GM21423 (cell line): Measurements from ENCODE around the gene SFT2D1.

ENCODE experiments used
- ATAC-seq: cut with Tn5 transposase; IDR thresholded peaks from one replicate; pipeline ENCODE4 v1.9.1; 2021; ENCODE audit warnings: mild to moderate bottlenecking, moderate library complexity; ENCODE audit not compliant: unreplicated experiment

Gene SFT2D1

DNA sequence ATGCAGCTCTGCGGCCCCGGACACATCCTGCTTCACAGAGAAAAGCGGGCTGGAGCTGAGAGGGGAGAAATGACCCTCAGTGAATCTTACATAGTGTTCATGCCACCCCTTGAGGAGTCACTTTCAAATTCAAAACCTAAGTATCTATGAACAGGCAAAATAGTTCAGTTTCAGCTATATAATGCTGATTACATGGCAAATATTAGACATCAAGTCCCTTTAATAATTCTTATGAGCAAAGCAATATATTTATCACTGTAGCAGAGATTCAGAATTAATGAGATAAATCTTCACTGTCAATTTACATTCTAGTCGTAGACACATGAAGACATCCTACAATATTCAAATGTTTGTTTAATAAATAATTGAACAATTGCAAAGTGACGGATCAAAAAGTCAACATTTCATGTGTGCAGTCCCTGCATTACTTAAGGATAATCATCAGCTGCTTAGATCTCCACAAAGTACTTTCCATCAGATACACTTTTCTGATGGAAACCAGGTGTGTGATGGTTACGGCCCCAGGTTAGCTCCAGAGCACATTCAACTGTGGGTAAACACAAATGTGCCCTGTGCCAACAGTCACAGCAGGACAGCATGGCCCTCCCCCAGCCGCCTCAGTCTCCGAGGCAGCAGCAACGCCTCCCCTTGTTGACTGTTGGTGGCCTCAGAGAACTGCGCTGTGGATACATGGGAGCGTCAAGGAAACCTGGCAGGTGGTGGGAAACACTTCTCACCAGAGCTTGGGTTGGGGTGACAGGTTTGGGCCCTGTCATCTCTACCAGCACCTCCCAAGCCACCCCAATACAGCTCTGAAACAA lies 33.4 kb downstream of the SFT2D1 start:
- no peak for ATAC-seq

DNA sequence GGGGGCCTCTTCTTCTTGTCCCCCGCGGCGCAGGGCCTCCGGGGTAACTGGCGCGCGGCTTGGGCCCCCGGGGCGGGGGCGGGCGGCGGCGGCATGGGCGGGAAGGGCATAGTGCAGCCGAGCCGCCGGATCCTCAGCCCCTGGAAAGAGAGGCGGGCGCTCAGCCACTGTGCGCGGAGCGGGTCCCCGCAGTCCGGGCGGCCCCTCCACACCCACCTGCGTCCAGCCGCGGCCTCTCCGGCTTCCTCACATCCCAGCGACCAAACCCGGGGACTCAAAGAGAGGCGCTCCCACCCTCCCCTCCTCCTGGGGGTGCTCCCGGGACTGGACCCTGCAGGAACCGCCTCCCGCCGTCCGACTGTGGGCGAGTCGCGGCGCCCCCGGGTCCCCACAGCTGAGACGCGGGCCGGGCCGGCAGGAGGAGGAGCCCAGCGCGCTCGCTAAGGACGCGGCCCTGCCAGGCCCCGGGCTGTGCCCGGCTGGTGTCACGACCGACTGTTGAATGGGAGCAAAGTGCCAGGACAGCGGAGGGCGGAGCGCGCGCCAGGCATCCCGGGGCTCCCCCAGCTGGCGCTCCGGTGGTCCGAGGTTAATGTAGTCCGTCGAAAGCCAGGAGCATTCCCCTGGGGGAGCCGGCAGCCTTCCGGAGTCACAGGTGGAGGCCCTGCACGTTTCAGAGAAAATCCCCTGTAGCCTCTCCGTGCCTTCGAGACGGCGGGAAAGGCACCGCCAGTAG lies 34.1 kb downstream of the SFT2D1 start, which contains the start of gene PRR18:
Gene PRR18, minus strand, starts transcription at position 360 of the 736 bp plus-strand sequence. Its CDS starts 250 bp downstream, at position 110.
- peak; percentile 40 for ATAC-seq

DNA sequence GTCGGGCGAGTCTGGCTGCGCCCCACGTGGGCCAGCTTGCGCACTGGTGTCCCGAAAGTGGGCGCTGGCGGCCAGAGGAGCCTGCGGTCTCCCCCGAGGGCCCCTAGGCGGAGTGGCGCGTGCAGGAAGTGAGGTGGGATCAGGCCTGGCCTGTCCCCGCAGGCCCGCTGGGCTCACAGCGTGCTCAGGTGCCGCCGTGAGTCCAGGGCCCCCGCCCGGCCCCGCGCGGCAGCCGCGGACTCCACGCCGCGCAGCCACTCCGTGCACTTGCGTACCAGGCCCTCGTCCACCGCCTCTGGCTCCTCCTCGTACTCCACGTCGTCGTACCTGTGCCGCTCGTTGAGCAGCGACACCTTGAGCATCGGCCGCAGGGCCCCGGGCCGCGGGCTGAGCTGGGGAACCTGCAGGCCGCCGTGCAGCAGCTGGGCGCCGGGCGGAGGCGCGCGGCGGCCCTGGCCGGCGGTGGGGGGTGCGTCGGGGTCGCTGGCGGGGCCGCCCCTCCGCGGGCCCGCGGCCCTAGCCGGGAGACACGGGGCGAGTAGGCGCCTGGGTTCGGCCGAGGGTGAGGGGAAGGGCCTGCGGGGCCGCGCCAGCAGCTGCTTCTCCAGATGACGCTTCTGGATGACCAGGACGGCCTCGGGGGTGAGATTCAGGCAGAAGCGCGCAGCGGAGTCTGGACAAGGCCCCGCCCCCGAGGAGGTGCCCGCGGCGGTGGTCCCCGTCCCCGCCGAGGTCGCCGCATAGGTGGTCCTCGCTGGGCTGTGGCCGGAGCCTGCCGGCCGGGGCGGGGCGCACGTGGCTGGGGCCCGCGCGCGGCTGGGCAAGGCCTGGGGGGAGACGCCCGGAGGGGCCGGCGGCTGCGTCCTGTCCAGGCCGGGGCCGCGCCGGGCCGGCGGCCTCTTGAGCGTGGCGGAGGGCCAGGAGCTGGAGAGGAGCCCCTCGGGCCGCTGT lies 35.0 kb downstream of the SFT2D1 start:
- ATAC-seq, result peak; percentile 27

DNA sequence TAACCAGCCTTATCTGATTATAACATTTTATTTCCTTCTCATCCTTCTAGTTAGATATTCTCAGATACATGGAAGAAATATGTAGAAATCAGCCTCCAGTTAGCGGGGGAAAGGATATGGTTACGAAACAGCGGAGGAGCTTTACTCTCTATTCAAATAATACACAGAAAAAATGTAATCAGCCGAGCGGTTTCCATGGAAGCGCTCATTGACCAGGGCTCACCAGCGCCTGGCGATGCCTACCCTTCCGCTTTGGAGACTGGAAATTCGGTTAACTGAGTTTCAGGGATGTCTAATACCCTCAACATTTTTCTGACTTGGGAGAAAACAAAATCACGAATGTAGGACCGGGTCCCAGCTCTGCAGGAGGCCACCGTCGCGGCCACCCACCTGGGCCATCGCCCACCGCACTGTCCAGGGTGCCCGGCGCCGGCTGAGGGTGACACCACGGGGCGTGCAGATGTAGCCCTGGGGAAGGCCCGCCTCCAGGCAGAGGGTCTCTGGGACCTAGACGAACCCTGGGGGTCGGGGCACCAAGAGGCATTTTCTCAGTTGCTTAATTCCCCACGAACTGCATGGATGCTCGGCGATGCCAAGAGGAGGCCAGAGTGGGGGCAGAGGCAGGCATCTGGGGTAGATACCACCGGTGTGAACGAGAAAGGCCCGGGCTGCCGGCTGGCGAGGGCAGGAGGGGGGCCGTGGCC lies 35.8 kb downstream of the SFT2D1 start:
- ATAC-seq, result no peak

DNA sequence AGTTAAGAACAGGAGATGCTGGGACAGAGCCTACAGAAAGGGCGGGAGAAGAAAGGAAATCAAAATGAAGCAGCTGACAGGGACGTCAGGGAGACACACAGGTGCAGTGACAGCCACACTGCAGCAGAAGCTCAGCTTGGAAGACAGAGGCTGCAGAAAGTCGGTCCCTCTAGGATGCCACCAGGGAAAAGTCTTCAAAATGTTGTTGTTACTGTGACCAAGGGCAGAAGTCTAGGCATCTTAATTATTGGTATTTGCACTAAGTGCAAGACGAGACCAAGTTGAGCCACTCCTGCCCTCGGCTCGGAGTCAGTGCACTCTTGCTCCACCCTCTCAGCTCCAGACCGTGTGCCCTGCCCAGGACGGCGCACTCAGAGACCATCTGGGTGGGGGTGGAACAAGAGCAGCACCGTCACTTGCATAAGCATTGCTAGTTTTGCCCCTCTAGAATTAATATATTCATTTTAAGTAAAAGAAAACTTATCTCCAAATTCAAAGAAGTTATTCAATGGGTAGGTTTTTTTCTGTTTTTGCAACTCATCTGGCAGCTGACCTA lies 36.7 kb downstream of the SFT2D1 start:
- no peak for ATAC-seq

DNA sequence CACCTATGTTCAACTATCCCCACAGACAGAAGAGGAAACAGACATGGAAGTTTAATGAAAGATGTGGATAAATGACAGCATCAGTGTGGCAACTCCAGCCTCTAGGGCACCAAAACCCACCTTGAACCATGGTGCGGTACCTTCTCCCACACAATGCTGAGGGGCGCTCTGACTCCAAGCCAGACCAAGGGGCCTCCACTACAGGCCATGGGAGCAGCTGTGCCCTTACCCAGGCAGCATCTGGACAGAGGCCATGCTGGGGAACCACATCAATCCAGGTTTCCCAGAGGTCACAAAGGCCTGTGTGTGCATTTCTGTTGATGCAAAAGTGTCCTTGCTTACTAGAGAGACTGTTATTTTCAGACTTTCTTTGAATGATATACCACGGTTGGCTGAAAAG lies 38.2 kb downstream of the SFT2D1 start:
- no peak for ATAC-seq

DNA sequence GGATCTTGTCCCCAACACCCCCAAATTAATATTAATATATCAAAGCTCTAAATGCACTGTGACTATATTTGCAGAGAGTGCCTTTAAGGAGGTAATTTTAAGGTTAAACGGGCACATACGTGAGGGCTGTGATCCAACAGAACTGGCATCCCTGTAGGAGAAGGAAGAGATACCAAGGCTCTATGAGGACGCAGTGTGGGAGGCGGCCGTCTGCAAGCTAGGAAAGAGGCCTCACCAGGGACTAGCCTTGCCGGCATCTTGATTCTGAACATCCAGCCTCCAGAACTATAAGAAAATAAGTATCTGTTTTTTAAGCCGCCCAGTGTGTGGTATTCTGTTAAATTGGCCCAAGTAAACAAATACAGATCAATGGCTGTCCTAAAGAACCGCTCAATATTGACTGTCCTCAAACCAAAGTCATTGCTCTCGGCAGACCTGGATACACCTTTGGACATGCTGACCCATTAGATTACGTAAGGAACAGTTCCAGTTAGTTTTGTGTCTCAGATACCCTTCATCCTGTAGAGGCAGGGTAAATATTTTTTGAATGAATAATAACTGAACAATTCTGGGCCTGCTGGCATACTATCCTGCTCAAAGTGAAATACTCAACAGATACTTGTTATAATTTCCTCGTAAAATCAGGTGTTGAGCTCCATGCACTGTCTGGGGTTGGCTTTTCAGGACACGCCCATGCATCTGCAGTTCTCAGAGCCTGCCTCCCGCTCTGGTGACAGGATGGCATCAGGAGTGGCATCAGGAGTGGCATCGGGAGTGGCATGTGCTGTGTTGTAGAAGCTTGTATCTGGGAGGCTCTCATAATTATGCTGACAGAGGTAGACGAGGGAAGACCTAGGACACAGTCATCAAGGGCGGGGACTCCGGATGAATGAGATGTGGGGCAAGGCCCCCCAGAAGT lies 40.5 kb downstream of the SFT2D1 start:
- no peak for ATAC-seq

DNA sequence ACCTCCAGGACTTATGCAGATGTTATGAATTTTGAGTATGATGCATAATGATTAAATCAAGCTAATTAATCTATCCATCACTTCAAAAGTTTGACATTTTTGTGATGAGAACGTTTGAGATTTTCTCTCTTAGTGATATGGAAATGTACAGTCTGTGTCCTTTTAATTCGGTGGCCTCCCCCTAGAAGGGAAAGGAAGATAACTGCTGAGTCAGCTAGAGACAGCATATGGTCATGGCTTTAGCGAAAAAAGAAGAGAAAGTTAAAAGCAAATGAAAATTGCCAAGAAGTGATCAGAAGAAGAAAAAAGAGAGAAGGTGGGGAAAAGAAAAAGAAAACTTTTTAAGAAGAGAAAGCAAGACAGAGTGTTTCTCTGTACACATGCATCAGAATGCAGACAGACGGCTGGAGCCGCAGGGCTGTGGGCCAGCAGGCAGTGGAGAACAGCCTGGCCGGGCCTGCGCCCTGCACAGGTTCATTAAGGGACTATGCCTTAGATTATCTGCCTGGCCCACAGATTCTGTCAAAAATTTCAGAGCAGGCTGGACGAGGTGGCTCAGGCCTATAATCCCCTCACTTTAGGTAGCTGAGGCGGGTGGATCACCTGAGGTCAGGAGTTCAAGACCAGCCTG lies 41.9 kb downstream of the SFT2D1 start:
- no peak for ATAC-seq

DNA sequence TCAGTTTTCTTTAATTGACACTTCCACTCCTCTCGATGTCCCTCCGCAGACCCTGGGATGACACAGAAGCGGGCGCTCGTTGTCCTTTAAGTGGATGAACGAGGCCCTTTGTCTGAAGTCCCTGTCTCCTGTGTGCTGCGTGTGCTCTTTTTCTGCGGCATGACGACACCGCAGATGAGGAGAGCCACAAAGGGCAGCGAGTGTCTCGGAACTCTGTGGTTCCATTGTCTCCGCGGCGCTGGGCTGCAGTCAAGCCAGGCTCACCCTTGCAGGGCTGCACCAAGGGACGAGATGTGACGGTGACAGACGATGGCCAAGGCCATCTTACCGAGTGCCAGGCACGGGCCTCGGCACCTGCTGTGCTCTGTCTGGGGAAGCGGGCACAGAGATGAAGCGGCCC lies 44.7 kb downstream of the SFT2D1 start:
- no peak for ATAC-seq

DNA sequence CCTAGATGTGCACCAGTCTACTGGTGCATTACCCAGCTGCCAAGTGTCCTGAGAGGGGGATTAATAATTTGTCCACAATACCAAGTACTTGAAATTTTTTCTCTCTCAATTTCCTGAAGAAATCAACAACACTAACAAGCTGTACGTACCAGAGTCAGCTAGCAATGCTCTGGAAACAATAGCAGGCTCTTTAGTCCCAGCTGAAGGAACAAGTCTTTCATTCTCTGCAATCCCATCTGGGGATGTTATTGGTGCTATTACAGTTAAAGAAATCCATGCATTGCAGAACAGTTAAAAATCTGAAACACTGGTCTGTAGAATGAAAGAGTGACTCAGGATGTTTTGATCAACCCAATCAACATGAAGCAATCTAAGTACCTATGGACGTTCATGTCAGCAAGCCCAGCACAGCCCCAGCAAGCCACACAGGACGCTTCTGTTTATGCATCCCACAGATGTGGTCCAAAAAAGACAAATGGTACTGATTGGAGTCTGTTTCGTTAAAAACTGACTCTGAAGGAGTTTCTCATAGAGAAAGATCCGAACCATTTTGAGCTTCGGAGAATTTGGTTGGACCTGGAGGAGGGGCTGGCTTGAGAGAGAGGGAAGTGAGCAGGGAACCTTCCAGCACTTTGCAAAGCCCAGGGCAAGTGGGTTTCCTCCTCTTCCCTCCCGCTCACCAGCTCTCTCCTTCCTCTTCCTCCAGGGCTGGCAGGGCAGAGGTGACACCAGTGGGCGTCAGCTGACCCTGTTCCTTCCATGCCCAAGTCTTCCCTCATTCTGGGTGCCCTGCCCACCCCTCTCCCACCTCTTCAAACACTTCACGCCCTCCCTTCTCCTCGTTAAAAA lies 46.1 kb downstream of the SFT2D1 start:
- ATAC-seq, result no peak

DNA sequence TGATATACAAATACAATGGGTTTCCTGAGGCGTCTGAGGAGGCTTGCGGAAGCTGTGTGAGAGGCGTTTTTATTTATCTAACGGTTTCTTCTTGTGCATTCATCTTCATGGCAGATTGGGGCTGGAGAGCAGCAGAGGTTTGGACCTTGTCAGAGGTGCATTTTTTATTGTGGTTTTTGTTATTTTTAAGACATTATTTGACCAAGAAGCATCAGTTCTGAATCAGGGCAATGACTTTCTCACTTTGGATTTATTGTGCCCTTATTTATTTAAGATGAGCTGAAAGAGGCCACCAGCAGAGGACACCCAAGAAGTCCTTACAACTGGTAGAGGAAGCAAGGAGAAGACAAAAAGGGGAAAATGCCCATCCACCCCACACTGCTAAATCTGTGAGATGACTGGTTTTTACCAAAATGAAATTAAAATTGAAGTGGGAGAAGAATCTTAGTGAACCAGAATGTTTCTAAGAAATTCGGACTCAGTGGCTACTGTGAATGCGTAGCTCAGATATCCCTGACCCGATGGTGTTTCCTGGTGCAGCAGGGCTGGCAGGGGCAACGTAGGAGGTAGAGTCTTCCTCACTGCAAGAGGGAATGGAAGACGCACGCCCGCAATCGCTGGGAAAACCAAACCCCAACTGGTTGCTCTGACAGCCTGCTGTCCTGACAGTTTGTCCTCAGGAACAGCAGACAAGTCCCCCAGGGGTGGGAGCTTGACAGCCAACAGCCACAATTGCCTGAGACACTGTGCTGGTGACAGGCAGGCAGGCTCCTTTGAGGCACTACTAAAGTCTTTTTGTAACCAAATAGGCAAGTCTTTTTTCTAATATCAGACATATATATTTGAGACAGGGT lies 48.4 kb downstream of the SFT2D1 start:
- no peak for ATAC-seq

DNA sequence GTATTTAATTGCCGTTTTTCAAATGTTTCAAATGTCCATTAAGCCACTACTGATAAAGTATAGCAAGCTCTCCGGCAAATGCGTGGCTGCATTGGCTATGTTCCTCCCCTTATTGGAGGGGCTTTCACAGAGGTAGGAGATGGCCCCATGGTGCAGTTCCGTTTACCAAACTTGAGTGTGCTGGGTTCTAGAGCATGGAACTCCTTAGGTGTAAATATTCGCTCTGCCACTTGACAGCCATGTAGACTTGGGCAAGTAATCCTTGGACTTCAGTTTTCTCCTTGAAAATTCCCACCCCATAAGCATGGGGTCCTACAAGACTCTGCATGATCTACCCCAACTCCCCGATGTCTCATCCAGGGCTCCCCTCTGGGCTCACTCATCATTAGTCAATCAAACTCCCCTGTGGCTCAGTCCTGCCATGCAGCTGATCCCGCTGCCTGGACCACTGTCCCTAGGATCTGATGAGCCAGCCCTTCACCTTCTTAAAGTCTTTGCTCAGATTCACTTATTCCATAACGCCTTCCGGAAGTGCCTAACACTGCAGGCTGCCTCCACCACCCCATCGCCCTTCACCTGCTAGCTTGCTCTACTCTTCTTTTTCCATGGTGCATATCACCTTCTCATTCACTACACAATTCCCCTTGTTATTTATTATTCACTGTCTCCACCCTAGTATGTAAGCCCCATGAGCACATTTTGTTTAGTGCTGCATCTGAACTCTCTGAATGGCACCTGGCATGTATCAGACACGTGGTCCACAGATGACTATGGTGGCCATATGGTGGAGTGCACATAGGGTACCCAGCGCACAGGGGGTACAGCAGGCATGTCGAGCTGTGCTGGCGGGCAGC lies 52.9 kb downstream of the SFT2D1 start:
- ATAC-seq, result no peak

DNA sequence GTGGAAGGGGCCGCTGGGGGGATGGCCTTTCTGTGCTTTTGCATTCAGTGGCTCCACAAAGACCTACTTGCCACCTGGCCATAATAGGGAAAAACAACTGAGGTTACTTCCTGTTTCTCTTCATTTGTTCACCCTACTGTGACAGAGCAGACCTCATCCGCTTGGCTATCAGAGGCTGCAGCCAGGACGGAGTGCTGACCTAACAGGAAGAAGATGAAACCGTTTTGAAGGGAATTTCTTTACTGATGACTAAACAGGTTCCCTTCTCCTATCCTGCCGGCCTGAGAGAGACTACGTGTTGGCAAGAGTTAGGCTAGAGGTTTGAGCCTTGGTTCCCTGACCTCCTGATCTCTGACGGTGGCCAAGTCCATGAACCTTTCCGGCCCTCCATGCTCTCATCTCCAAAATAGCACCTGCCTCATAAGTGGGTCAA lies 55.5 kb downstream of the SFT2D1 start:
- ATAC-seq, result peak; percentile 96

DNA sequence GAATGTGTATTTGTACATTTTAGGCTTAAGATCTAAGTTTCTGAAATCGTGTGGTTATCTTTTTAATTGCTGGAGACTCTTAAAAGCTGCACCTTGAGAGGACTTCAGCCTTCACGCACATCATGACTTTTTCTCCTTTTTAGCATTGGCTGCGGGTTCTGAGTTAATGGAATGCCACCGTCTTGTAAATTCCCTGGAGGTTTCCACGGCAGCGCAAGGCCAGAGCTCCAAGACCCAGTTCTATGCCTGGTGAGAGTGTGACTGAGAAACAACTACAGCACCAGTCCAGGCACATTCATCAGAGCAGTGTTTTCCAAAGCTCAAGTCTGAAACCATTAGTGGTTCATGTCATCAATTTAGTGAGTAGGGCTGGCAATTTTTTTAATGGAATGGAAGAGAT lies 57.1 kb downstream of the SFT2D1 start:
- ATAC-seq, result no peak

DNA sequence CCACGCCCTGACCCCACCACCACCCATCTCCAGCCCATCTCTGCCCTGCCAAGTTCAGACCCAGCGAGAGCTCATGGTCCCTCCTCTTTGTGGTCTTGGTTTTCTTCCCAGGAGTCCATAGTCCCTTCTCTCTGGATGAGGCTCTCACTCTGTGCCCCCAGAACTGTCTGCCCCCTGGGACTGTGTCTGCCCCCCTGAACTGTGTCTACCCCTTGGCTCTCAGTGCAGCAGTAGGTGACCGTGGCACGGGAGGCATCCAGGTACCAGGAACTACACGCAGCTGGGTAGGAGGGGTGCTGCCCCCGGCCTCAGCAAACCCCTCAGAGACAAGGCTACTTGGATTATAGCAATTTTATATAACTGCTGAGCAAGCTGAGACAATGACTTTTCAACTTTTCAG lies 57.7 kb downstream of the SFT2D1 start:
- no peak for ATAC-seq
